GM21447 (cell line): ENCODE results near the gene ATF1.
"Not testable (repeated sequence)": the region's sequence is repeated elsewhere in the genome, so short reads cannot be mapped to it uniquely, and the experiment has no call there.

ENCODE experiments used
- ATAC-seq: cut with Tn5 transposase; IDR thresholded peaks from one replicate; pipeline ENCODE4 v1.9.1; 2021; ENCODE audit not compliant: unreplicated experiment

ATF1 gene

GRCh38 chr12:50855218-50855617, 91.3 kb downstream of the ATF1 start:
- ATAC-seq, result not testable (repeated sequence)

GRCh38 chr12:50855679-50856078, 91.8 kb downstream of the ATF1 start:
- not testable (repeated sequence) for ATAC-seq

- no peak for ATAC-seq
These were observed 95.9 kb downstream of the ATF1 start for GRCh38 chr12:50859621-50860310.

- no peak for ATAC-seq
These were observed 98.4 kb downstream of the ATF1 start for GRCh38 chr12:50862316-50862715.

GRCh38 chr12:50865266-50865665, 101.4 kb downstream of the ATF1 start:
- no peak for ATAC-seq

- not testable (repeated sequence) for ATAC-seq
These were observed 105.0 kb downstream of the ATF1 start for GRCh38 chr12:50868881-50869280.
